Chondrocyte (in vitro differentiated cells): ENCODE measurements around the gene ZBTB49. TPM values are rescaled to one million over a fixed set of nuclear protein-coding genes. Genes with fewer than 3 reads are reported as not detected.

Experiments used
- DNase-seq: peaks from one replicate; pipeline ENCODE4 v3.0.0; 2021; ENCODE audit warnings: mixed read lengths, low spot score
- H3K27ac Mint-ChIP-seq: one replicate; pipeline ENCODE4 v1.8.0; 2021; ENCODE audit warnings: mild to moderate bottlenecking, moderate library complexity, mixed read lengths; ENCODE audit not compliant: unreplicated experiment
- H3K27me3 Mint-ChIP-seq: 2 replicates; pipeline ENCODE4 v1.8.0; 2021; ENCODE audit warnings: low read depth, mixed read lengths
- H3K36me3 Mint-ChIP-seq: 2 replicates; pipeline ENCODE4 v1.8.0; 2021; ENCODE audit warnings: low read depth, mixed read lengths
- H3K4me1 Mint-ChIP-seq: 2 replicates; pipeline ENCODE4 v1.8.0; 2021; ENCODE audit warnings: low read depth, mild to moderate bottlenecking, mixed read lengths
- H3K4me3 Mint-ChIP-seq: one replicate; pipeline ENCODE4 v1.8.0; 2021; ENCODE audit warnings: mild to moderate bottlenecking, moderate library complexity, mixed read lengths; ENCODE audit not compliant: unreplicated experiment
- H3K9me3 Mint-ChIP-seq: 2 replicates; pipeline ENCODE4 v1.8.0; 2021; ENCODE audit warnings: low read depth, mixed read lengths
- CTCF ChIP-seq: fragments of 200-600 bp; sonication (generic); IDR thresholded peaks from 2 replicates; pipeline ENCODE4 v1.5.0; 2021; ENCODE audit warnings: antibody characterized with exemption, mild to moderate bottlenecking, moderate library complexity
- total RNA-seq: library from RNA; stranded (reverse); gene quantifications from 3 replicates; pipeline ENCODE4 v1.2.1, GENCODE V29; 2021

The ZBTB49 gene
- total RNA-seq, 1 donor from 2014 or later, result 4.3 TPM

- TF ChIP-seq CTCF, result no peak
- no peak for DNase-seq
- no peak overlapping the region for H3K4me3 Mint-ChIP-seq
- H3K27me3 Mint-ChIP-seq, result no peaks in the 10 kb centered on the region
- peaks cover 7% of the 10 kb centered on the region for H3K4me1 Mint-ChIP-seq
- H3K27ac Mint-ChIP-seq, result peak overlapping the region; percentile 79
- peaks cover 16% of the 10 kb centered on the region for H3K36me3 Mint-ChIP-seq
- H3K9me3 Mint-ChIP-seq, result no peaks in the 10 kb centered on the region
These were observed 18.9 kb downstream of the ZBTB49 start for GRCh38 chr4:4308800-4309441.

- Mint-ChIP-seq H3K27ac (no peak overlapping the region), H3K4me1 (peaks cover 7% of the 10 kb centered on the region), H3K9me3 (no peaks in the 10 kb centered on the region), H3K36me3 (peaks cover 21% of the 10 kb centered on the region), H3K4me3 (no peak overlapping the region), H3K27me3 (no peaks in the 10 kb centered on the region)
- no peak for DNase-seq
- TF ChIP-seq CTCF, result no peak
These were observed 21.1 kb downstream of the ZBTB49 start for GRCh38 chr4:4311193-4311592.

GRCh38 chr4:4315461-4316149 is 25.6 kb downstream of the ZBTB49 start:
- TF ChIP-seq CTCF, result no peak
- Mint-ChIP-seq H3K4me1 (no peaks in the 10 kb centered on the region), H3K27ac (no peak overlapping the region), H3K4me3 (no peak overlapping the region), H3K27me3 (no peaks in the 10 kb centered on the region), H3K36me3 (peaks cover 17% of the 10 kb centered on the region), H3K9me3 (no peaks in the 10 kb centered on the region)
- DNase-seq, result no peak

GRCh38 chr4:4316150-4316495 is 26.1 kb downstream of the ZBTB49 start:
- Mint-ChIP-seq H3K9me3 (no peaks in the 10 kb centered on the region), H3K4me1 (no peaks in the 10 kb centered on the region), H3K27me3 (no peaks in the 10 kb centered on the region), H3K36me3 (peaks cover 22% of the 10 kb centered on the region), H3K4me3 (no peak overlapping the region), H3K27ac (no peak overlapping the region)
- no peak for TF ChIP-seq CTCF
- no peak for DNase-seq

GRCh38 chr4:4317496-4318232 is 27.6 kb downstream of the ZBTB49 start:
- TF ChIP-seq CTCF, result no peak
- Mint-ChIP-seq H3K4me3 (no peak overlapping the region), H3K36me3 (peaks cover 32% of the 10 kb centered on the region), H3K27me3 (no peaks in the 10 kb centered on the region), H3K9me3 (no peaks in the 10 kb centered on the region), H3K4me1 (no peaks in the 10 kb centered on the region), H3K27ac (no peak overlapping the region)
- no peak for DNase-seq
